Adrenal gland (tissue), 5 donors: ENCODE data around the gene MACROD2.

ENCODE experiments used
- CTCF ChIP-seq, 6 experiments: fragments of 450-650 bp in 4 of 6; fragments of 200-600 bp in 2 of 6; sonication (generic) in 1 of 6; IDR thresholded peaks; 1 replicate in 5 of 6; 2 replicates in 1 of 6; pipeline versions ENCODE4 v1.5.1 to v1.8.0; 2016 to 2021; ENCODE audit warnings: antibody characterized with exemption in 6 of 6, mild to moderate bottlenecking in 2 of 6, moderate library complexity in 1 of 6
- POLR2A ChIP-seq, 2 donors: fragments of 450-650 bp; IDR thresholded peaks; one replicate each; pipeline ENCODE4 v1.6.1; 2017; ENCODE audit warnings: antibody characterized with exemption in 2 of 2, mild to moderate bottlenecking in 2 of 2, moderate library complexity in 1 of 2
- donor health status: DM: no; HTN: no; CAD: no.

- TF ChIP-seq CTCF (IDR thresholded peaks at IDR 0.05) (no peak), POLR2A (IDR thresholded peaks at IDR 0.05) (no peak)
These were observed 212.3 kb downstream of the MACROD2 start for GRCh38 chr20:14207591-14207990.
